Adrenal gland (tissue), 12 donors: ENCODE measurements around the gene LEFTY1. TPM values are rescaled to one million over a fixed set of nuclear protein-coding genes. Genes with fewer than 3 reads are reported as not detected.

Experiments used
- DNase-seq, 7 donors: peaks; one replicate each; pipeline ENCODE4 v3.0.0-alpha.2; 2019 to 2020
- H3K27ac ChIP-seq, 5 donors: fragments of 200-600 bp; sonication (generic) in 4 of 5; 1 replicate in 3 of 5; 2 replicates in 2 of 5; pipeline versions ENCODE4 v1.5.1 to v1.8.0; 2016 to 2020; ENCODE audit warnings: mild to moderate bottlenecking in 1 of 5
- H3K27me3 ChIP-seq: fragments of 200-600 bp; 2 replicates; pipeline ENCODE4 v1.8.0; 2021
- H3K36me3 ChIP-seq, 2 donors: fragments of 200-600 bp; replicated peaks in 1 of 2; 1 replicate in 1 of 2; 2 replicates in 1 of 2; pipeline versions ENCODE4 v1.5.1 to v1.8.0; 2018 to 2022
- H3K4me1 ChIP-seq, 2 donors: fragments of 200-600 bp; replicated peaks in 1 of 2; 1 replicate in 1 of 2; 2 replicates in 1 of 2; pipeline versions ENCODE4 v1.5.1 to v1.8.0; 2018 to 2021
- H3K4me3 ChIP-seq, 4 donors: fragments of 200-600 bp; sonication (generic) in 3 of 4; one replicate each; pipeline ENCODE4 v1.5.1; 2016 to 2018
- H3K9me3 ChIP-seq, 3 donors: fragments of 200-600 bp; sonication (generic) in 1 of 3; replicated peaks in 1 of 3; 1 replicate in 2 of 3; 2 replicates in 1 of 3; pipeline versions ENCODE4 v1.5.1 to v1.8.0; 2016 to 2021
- POLR2A ChIP-seq, 2 donors: fragments of 450-650 bp; IDR thresholded peaks; one replicate each; pipeline ENCODE4 v1.6.1; 2017; ENCODE audit warnings: antibody characterized with exemption in 2 of 2, mild to moderate bottlenecking in 2 of 2, moderate library complexity in 1 of 2
- WGBS, 4 donors: extraction: QIAGEN DNeasy Blood & Tissue Kit in 2 of 4; methylation state at CpG; one replicate each; pipeline versions ENCODE4 v1.1.5 to v1.1.7; 2013 to 2017; 5-methylcytosine and 5-hydroxymethylcytosine counted together
- intact Hi-C, 2 donors: fragments of 100-400 bp; cut with DNase I; formaldehyde crosslinking; loops; one replicate each; pipeline versions ENCODE4 v1.14.1 to v1.15.0; 2022 to 2023
- polyA plus RNA-seq, 3 donors: library from polyadenylated mRNA; stranded (reverse); fragments of 200-250 nt in 2 of 3; fragments of 350-450 nt in 1 of 3; fragmentation: Illumina TruSeq in 1 of 3; extraction: RNeasy Lipid Tissue Mini Kit (QIAGEN cat#74804) in 1 of 3; gene quantifications; one replicate each; pipeline ENCODE4 v1.2.3, GENCODE V29; 2013 to 2014
- total RNA-seq, 9 donors: library from RNA; depleted of rRNA in 4 of 9; stranded (reverse); fragments of >200 nt in 4 of 9; fragments of 120-200 nt in 1 of 9; fragmentation: NEBNext Ultra II Directional in 1 of 9; extraction: Animal tissue kit (Norgen Biotek cat#: 25700) in 1 of 9; gene quantifications; one replicate each; pipeline versions ENCODE4 v1.1.0 to v1.2.4, GENCODE V29; 2013 to 2023
- TF ChIP-seq, protein P1 (sequence below), 6 experiments: fragments of 450-650 bp in 4 of 6; fragments of 200-600 bp in 2 of 6; sonication (generic) in 1 of 6; IDR thresholded peaks; 1 replicate in 5 of 6; 2 replicates in 1 of 6; pipeline versions ENCODE4 v1.5.1 to v1.8.0; 2016 to 2021; ENCODE audit warnings: antibody characterized with exemption in 6 of 6, mild to moderate bottlenecking in 2 of 6, moderate library complexity in 1 of 6
- donor health status: healthy with polysubstance abuse.
- donor health status: Bipolar disorder and iron deficiency.
- donor health status: DM: yes; HTN: yes; CAD: no.
- donor health status: DM: no; HTN: no; CAD: no.
- donor health status: DM: no; HTN: no; CAD: no.
- donor health status: DM: yes; HTN: yes; CAD: no.

LEFTY1 gene
- total and polyA plus RNA-seq, 12 donors, result 0.15 to 1.5 (median 0.55) TPM; not detected in 5

DNA sequence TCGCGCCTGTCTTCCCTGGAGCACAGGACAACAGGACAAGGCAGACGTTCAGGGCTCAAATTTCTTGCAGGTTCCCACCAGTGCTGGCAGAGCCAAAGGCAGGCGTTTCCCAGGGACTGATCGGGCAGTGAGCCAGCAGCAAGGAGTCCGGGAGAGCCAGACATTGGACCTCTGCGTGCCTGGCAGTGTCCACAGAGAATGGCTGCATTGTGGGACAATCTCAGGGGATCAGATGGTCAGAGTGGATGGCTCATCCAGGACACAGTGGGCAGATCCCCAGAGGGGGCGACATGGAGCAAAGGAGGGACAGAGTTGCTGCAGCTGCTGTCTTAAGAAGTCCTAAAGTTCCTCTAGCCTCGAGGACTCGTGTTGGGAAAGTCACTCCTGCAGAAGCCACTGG is 11.4 kb downstream of the LEFTY1 start:
- intact Hi-C loops, result loop anchor here in 1 of 2 donors (2.0 kb wide), 1 partner anchor 71 kb away; no protein-coding TSS in a partner anchor
- WGBS, 4 donors, result 32 to 47% (median 37%) methylated on average over 7 to 10 of the region's 10 CpGs
- Histone ChIP-seq H3K36me3 (peaks cover 0 to 24% of the 10 kb centered on the region in 2 donors), H3K4me1 (peaks cover 25 to 38% of the 10 kb centered on the region in 2 donors), H3K9me3 (no peaks in the 10 kb centered on the region), H3K27ac (peak overlapping the region in 2 of 5 donors; percentile 49 to 54), H3K4me3 (no peak overlapping the region), H3K27me3 (no peaks in the 10 kb centered on the region)
- peak in 6 of 7 donors; percentile 58 to 80 (median 69) for DNase-seq
- TF ChIP-seq, protein P1, sequence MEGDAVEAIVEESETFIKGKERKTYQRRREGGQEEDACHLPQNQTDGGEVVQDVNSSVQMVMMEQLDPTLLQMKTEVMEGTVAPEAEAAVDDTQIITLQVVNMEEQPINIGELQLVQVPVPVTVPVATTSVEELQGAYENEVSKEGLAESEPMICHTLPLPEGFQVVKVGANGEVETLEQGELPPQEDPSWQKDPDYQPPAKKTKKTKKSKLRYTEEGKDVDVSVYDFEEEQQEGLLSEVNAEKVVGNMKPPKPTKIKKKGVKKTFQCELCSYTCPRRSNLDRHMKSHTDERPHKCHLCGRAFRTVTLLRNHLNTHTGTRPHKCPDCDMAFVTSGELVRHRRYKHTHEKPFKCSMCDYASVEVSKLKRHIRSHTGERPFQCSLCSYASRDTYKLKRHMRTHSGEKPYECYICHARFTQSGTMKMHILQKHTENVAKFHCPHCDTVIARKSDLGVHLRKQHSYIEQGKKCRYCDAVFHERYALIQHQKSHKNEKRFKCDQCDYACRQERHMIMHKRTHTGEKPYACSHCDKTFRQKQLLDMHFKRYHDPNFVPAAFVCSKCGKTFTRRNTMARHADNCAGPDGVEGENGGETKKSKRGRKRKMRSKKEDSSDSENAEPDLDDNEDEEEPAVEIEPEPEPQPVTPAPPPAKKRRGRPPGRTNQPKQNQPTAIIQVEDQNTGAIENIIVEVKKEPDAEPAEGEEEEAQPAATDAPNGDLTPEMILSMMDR (IDR thresholded peaks at IDR 0.05), result peak; percentile 21 to 42 (median 37)
- no peak for TF ChIP-seq POLR2A (IDR thresholded peaks at IDR 0.05)

DNA sequence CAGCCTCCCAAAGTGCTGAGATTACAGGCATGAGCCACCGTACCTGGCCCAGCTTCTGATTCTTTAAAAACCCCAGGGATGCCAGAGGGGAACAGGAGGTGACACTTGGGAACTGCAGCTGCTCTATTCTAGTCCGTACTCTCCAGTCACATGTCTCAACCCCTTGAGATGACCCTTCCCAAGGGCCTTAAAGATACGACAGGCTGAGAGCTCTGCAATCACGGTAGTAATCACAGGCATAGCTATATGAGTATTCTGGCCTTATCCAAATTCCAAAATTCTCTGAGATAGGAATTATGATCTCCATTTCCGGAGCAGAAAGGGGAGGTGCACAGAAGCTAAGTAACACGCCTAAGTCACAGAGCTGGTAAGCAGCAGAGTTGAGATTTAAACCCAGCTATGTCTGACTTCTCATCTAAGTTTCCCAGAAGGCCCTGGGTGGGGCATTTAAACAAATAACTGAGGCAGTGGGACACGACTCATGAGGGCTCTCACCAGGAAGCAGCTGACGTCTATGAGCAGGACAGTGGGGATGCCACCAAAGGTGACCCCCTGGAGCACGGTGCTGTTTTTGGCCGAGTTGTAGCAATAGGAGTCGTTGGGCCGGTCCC is 11.9 kb downstream of the LEFTY1 start:
- Histone ChIP-seq H3K36me3 (peaks cover 0 to 24% of the 10 kb centered on the region in 2 donors), H3K9me3 (no peaks in the 10 kb centered on the region), H3K4me1 (peaks cover 25 to 38% of the 10 kb centered on the region in 2 donors), H3K27me3 (no peaks in the 10 kb centered on the region), H3K4me3 (no peak overlapping the region), H3K27ac (peak overlapping the region in 1 of 5 donors; percentile 54)
- no peak for DNase-seq
- 81 to 86% (median 83%) methylated on average over 6 to 12 of the region's 12 CpGs for WGBS, 4 donors
- no peak for TF ChIP-seq POLR2A (IDR thresholded peaks at IDR 0.05)
- TF ChIP-seq, protein P1 (IDR thresholded peaks at IDR 0.05), result no peak
- intact Hi-C loops, result loop anchor here in 1 of 2 donors (2.0 kb wide), 1 partner anchor 70 kb away; no protein-coding TSS in a partner anchor

DNA sequence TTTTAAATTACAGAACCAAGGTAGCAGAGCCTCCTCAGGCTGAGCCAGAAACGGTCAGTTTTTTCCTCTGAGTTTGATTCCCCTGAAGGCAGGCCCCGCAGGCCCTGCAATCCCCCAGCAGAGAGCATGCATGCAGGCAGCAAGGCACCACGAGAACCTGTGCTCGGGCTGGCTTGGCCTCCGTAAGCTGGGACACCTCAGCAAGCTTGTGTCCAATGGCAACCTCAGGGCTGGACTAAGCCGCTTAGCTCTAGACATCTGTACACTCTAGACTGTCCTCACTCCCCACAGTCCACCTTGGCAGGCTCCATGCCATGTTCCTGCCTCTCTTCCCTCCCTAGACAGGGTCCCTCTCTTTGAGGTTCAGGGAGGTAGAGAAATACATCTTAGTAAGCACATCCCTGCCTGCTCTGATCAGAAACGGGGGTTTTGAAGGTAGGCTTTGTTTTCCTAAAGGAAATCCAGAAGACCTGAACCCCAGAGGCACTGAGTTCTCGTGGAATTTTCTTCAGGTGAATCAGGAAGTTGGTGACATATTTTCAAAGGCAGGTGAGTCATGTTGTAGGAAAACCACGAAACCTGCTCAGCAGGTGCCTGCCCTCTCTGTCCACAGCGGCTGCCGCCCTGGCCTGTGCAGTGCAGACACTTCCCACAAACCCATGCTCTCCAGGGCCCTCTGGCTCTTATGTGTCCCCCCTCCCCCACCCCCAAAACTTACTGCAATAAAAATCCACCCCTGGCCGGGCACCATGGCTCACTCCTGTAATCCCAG is 13.7 kb downstream of the LEFTY1 start:
- H3K4me3 ChIP-seq, result no peak overlapping the region
- H3K27ac ChIP-seq, result no peak overlapping the region
- H3K9me3 ChIP-seq, result no peaks in the 10 kb centered on the region
- WGBS, 4 donors, result 86 to 93% (median 92%) methylated on average over 6 to 12 of the region's 12 CpGs
- peaks cover 0 to 40% of the 10 kb centered on the region in 2 donors for H3K36me3 ChIP-seq
- H3K4me1 ChIP-seq, result peaks cover 12 to 25% of the 10 kb centered on the region in 2 donors
- TF ChIP-seq, protein P1 (IDR thresholded peaks at IDR 0.05), result no peak
- no peak for TF ChIP-seq POLR2A (IDR thresholded peaks at IDR 0.05)
- DNase-seq, result no peak
- intact Hi-C loops, result no loop called here
- H3K27me3 ChIP-seq, result no peaks in the 10 kb centered on the region

- Histone ChIP-seq H3K9me3 (no peaks in the 10 kb centered on the region), H3K27me3 (no peaks in the 10 kb centered on the region), H3K36me3 (peaks cover 0 to 48% of the 10 kb centered on the region in 2 donors), H3K4me3 (no peak overlapping the region), H3K4me1 (peaks cover 5 to 18% of the 10 kb centered on the region in 2 donors), H3K27ac (no peak overlapping the region)
- WGBS, 4 donors, result 88 to 93% (median 92%) methylated on average over 8 to 11 of the region's 11 CpGs
- no peak for DNase-seq
- no peak for TF ChIP-seq POLR2A (IDR thresholded peaks at IDR 0.05)
- TF ChIP-seq, protein P1 (IDR thresholded peaks at IDR 0.05), result no peak
- intact Hi-C loops, result no loop called here
These were observed 14.5 kb downstream of the LEFTY1 start for GRCh38 chr1:225874431-225874830.
